Activated naive CD8-positive, alpha-beta T cell treated with anti-CD3 and anti-CD28 coated beads, Interleukin-2, amount 10 ng/mL, durations not matched to agents 7 days and 5 days (primary cell): ENCODE data around the gene AP3B1. TPM values are rescaled to one million over a fixed set of nuclear protein-coding genes. Genes with fewer than 3 reads are reported as not detected.
A peak's percentile ranks its signal among the peaks of the same experiment; 100 is the strongest.
"Not testable (repeated sequence)": the region's sequence is repeated elsewhere in the genome, so short reads cannot be mapped to it uniquely, and the experiment has no call there.

Experiments used
- ATAC-seq: fragments of 150-1000 bp; cut with Tn5 transposase; one replicate; pipeline ENCODE4 v1.10.0; 2021; ENCODE audit warnings: low read depth, moderate library complexity
- POLR2A ChIA-PET: fragments of 350-600 bp; sonication (Branson Sonifier 250); formaldehyde crosslinking; loops from one replicate; lab custom pipeline; 2021; ENCODE audit warnings: antibody characterized with exemption; lab: Charles Lee
- DNase-seq: peaks from one replicate; pipeline ENCODE4 v3.0.0; 2021
- H3K27ac Mint-ChIP-seq: one replicate; pipeline ENCODE4 v1.8.0; 2022; ENCODE audit warnings: mild to moderate bottlenecking, mixed read lengths
- H3K27me3 Mint-ChIP-seq: one replicate; pipeline ENCODE4 v1.8.0; 2022; ENCODE audit warnings: mild to moderate bottlenecking, moderate library complexity, mixed read lengths
- H3K36me3 Mint-ChIP-seq: one replicate; pipeline ENCODE4 v1.8.0; 2021; ENCODE audit warnings: mild to moderate bottlenecking, mixed read lengths
- H3K4me1 Mint-ChIP-seq: one replicate; pipeline ENCODE4 v1.8.0; 2021; ENCODE audit warnings: mixed read lengths
- H3K4me3 Mint-ChIP-seq: one replicate; pipeline ENCODE4 v1.8.0; 2022; ENCODE audit warnings: mild to moderate bottlenecking, moderate library complexity, mixed read lengths
- H3K9me3 Mint-ChIP-seq: one replicate; pipeline ENCODE4 v1.8.0; 2021; ENCODE audit warnings: mixed read lengths
- total RNA-seq, 2 experiments: library from RNA; stranded (reverse); gene quantifications; one replicate each; pipeline ENCODE4 v1.2.3, GENCODE V29; 2021

Gene AP3B1
- total RNA-seq, 2 experiments from 2014 or later = 39.0 to 41.4 TPM

- no peak for ATAC-seq
- H3K4me1 Mint-ChIP-seq = peaks cover 4% of the 10 kb centered on the region
- H3K4me3 Mint-ChIP-seq = no peak overlapping the region
- H3K36me3 Mint-ChIP-seq = no peaks in the 10 kb centered on the region
- POLR2A ChIA-PET = no interaction called here
- H3K9me3 Mint-ChIP-seq = no peaks in the 10 kb centered on the region
- H3K27ac Mint-ChIP-seq = no peak overlapping the region
- no peak for DNase-seq
- no peaks in the 10 kb centered on the region for H3K27me3 Mint-ChIP-seq
Measured at GRCh38 chr5:78060421-78060820, 234.1 kb downstream of the AP3B1 start.

- peaks cover 4% of the 10 kb centered on the region for H3K4me1 Mint-ChIP-seq
- H3K27me3 Mint-ChIP-seq = no peaks in the 10 kb centered on the region
- peaks cover 3% of the 10 kb centered on the region for H3K36me3 Mint-ChIP-seq
- no peaks in the 10 kb centered on the region for H3K9me3 Mint-ChIP-seq
- H3K4me3 Mint-ChIP-seq = no peak overlapping the region
- ATAC-seq = no peak
- POLR2A ChIA-PET = no interaction called here
- no peak for DNase-seq
- no peak overlapping the region for H3K27ac Mint-ChIP-seq
Measured at GRCh38 chr5:78058625-78059024, 235.9 kb downstream of the AP3B1 start.

- Mint-ChIP-seq H3K4me3 (no peak overlapping the region), H3K9me3 (no peaks in the 10 kb centered on the region), H3K27me3 (no peaks in the 10 kb centered on the region), H3K27ac (no peak overlapping the region), H3K4me1 (peaks cover 4% of the 10 kb centered on the region), H3K36me3 (peaks cover 4% of the 10 kb centered on the region)
- ATAC-seq (no peak), DNase-seq (no peak)
- POLR2A ChIA-PET = no interaction called here
Measured at GRCh38 chr5:78056901-78057514, 237.5 kb downstream of the AP3B1 start.

GRCh38 chr5:78056053-78056452 is 238.4 kb downstream of the AP3B1 start:
- Mint-ChIP-seq H3K4me3 (no peak overlapping the region), H3K36me3 (peaks cover 4% of the 10 kb centered on the region), H3K4me1 (peaks cover 4% of the 10 kb centered on the region), H3K27me3 (no peaks in the 10 kb centered on the region), H3K9me3 (no peaks in the 10 kb centered on the region), H3K27ac (no peak overlapping the region)
- no peak for DNase-seq
- no peak for ATAC-seq
- POLR2A ChIA-PET = no interaction called here

GRCh38 chr5:78050888-78051287 is 243.6 kb downstream of the AP3B1 start:
- Mint-ChIP-seq H3K27ac (no peak overlapping the region), H3K36me3 (peaks cover 16% of the 10 kb centered on the region), H3K9me3 (peaks cover 5% of the 10 kb centered on the region), H3K4me1 (no peaks in the 10 kb centered on the region), H3K4me3 (no peak overlapping the region), H3K27me3 (no peaks in the 10 kb centered on the region)
- DNase-seq = no peak
- ATAC-seq = no peak
- POLR2A ChIA-PET = no interaction called here

- H3K4me1 Mint-ChIP-seq, H3K4me3 Mint-ChIP-seq, ATAC-seq, POLR2A ChIA-PET, H3K27ac Mint-ChIP-seq, DNase-seq, H3K27me3 Mint-ChIP-seq, H3K9me3 Mint-ChIP-seq: not testable (repeated sequence)
- H3K36me3 Mint-ChIP-seq = peaks cover 23% of the 10 kb centered on the region
Measured at GRCh38 chr5:78046823-78047222, 247.7 kb downstream of the AP3B1 start.

- Mint-ChIP-seq H3K4me1 (peaks cover 4% of the 10 kb centered on the region), H3K4me3 (no peak overlapping the region), H3K36me3 (peaks cover 25% of the 10 kb centered on the region), H3K9me3 (peaks cover 5% of the 10 kb centered on the region), H3K27me3 (no peaks in the 10 kb centered on the region), H3K27ac (no peak overlapping the region)
- POLR2A ChIA-PET = no interaction called here
- ATAC-seq = no peak
- no peak for DNase-seq
Measured at GRCh38 chr5:78046006-78046405, 248.5 kb downstream of the AP3B1 start.

- POLR2A ChIA-PET = no interaction called here
- H3K27ac Mint-ChIP-seq = peak overlapping the region; percentile 51
Measured at GRCh38 chr5:78041805-78042204, 252.7 kb downstream of the AP3B1 start.

GRCh38 chr5:78025540-78025939 is 269.0 kb downstream of the AP3B1 start:
- Mint-ChIP-seq H3K27ac (no peak overlapping the region), H3K9me3 (no peaks in the 10 kb centered on the region), H3K4me1 (no peaks in the 10 kb centered on the region), H3K36me3 (peaks cover 15% of the 10 kb centered on the region), H3K4me3 (no peak overlapping the region), H3K27me3 (no peaks in the 10 kb centered on the region)
- ATAC-seq = no peak
- DNase-seq = no peak
- POLR2A ChIA-PET = no interaction called here

More at GRCh38 chr5:78041805-78042204, 252.7 kb downstream of the AP3B1 start:
- H3K4me1 Mint-ChIP-seq = peaks cover 4% of the 10 kb centered on the region
- peaks cover 1% of the 10 kb centered on the region for H3K9me3 Mint-ChIP-seq
- no peak overlapping the region for H3K4me3 Mint-ChIP-seq
- no peak for DNase-seq
- H3K36me3 Mint-ChIP-seq = peaks cover 23% of the 10 kb centered on the region
- no peak for ATAC-seq
- no peaks in the 10 kb centered on the region for H3K27me3 Mint-ChIP-seq

- Mint-ChIP-seq H3K36me3 (peaks cover 7% of the 10 kb centered on the region), H3K27me3 (no peaks in the 10 kb centered on the region), H3K4me1 (no peaks in the 10 kb centered on the region), H3K4me3 (no peak overlapping the region), H3K27ac (no peak overlapping the region), H3K9me3 (no peaks in the 10 kb centered on the region)
- POLR2A ChIA-PET = no interaction called here
- no peak for ATAC-seq
- no peak for DNase-seq
Measured at GRCh38 chr5:78019744-78020143, 274.8 kb downstream of the AP3B1 start.

GRCh38 chr5:78016863-78017529 is 277.5 kb downstream of the AP3B1 start:
- Mint-ChIP-seq H3K4me3 (no peak overlapping the region), H3K36me3 (peaks cover 2% of the 10 kb centered on the region), H3K4me1 (no peaks in the 10 kb centered on the region), H3K27me3 (no peaks in the 10 kb centered on the region), H3K9me3 (no peaks in the 10 kb centered on the region), H3K27ac (no peak overlapping the region)
- ATAC-seq = no peak
- POLR2A ChIA-PET = no interaction called here
- DNase-seq = no peak

GRCh38 chr5:78009937-78010527 is 284.5 kb downstream of the AP3B1 start:
- POLR2A ChIA-PET = no interaction called here
- no peak for DNase-seq
- Mint-ChIP-seq H3K9me3 (no peaks in the 10 kb centered on the region), H3K4me1 (no peaks in the 10 kb centered on the region), H3K36me3 (peaks cover 1% of the 10 kb centered on the region), H3K27me3 (no peaks in the 10 kb centered on the region), H3K4me3 (no peak overlapping the region), H3K27ac (no peak overlapping the region)
- no peak for ATAC-seq

GRCh38 chr5:78008356-78008967 is 286.0 kb downstream of the AP3B1 start:
- DNase-seq = no peak
- POLR2A ChIA-PET = no interaction called here

GRCh38 chr5:78007233-78007632 is 287.3 kb downstream of the AP3B1 start:
- no peak overlapping the region for H3K4me3 Mint-ChIP-seq
- no peak overlapping the region for H3K27ac Mint-ChIP-seq
- ATAC-seq (no peak), DNase-seq (no peak)
- no peaks in the 10 kb centered on the region for H3K27me3 Mint-ChIP-seq
- no peaks in the 10 kb centered on the region for H3K4me1 Mint-ChIP-seq
- peaks cover 2% of the 10 kb centered on the region for H3K36me3 Mint-ChIP-seq
- H3K9me3 Mint-ChIP-seq = no peaks in the 10 kb centered on the region
- POLR2A ChIA-PET = no interaction called here

More at GRCh38 chr5:78008356-78008967, 286.0 kb downstream of the AP3B1 start:
- ATAC-seq = no peak
- Mint-ChIP-seq H3K36me3 (no peaks in the 10 kb centered on the region), H3K9me3 (no peaks in the 10 kb centered on the region), H3K4me3 (no peak overlapping the region), H3K27ac (no peak overlapping the region), H3K4me1 (no peaks in the 10 kb centered on the region), H3K27me3 (no peaks in the 10 kb centered on the region)
